Skeletal muscle tissue (tissue), 4 donors: ENCODE measurements around the gene MYO1A. TPM values are rescaled to one million over a fixed set of nuclear protein-coding genes. Genes with fewer than 3 reads are reported as not detected.
A peak's percentile ranks its signal among the peaks of the same experiment; 100 is the strongest.

Experiments used
- H3K27ac ChIP-seq: one replicate; pipeline ENCODE4 v1.7.0; 2013; ENCODE audit warnings: mild to moderate bottlenecking, low read depth, low read length, inconsistent platforms
- H3K27me3 ChIP-seq, 3 donors: one replicate each; pipeline ENCODE4 v1.7.0; 2013; ENCODE audit warnings: low read length in 3 of 3; ENCODE audit not compliant: control insufficient read depth in 3 of 3, insufficient read depth in 3 of 3
- H3K36me3 ChIP-seq, 3 donors: one replicate each; pipeline ENCODE4 v1.7.0; 2013; ENCODE audit warnings: low read length in 3 of 3; ENCODE audit not compliant: control insufficient read depth in 3 of 3, insufficient read depth in 3 of 3
- H3K4me1 ChIP-seq, 3 donors: one replicate each; pipeline ENCODE4 v1.7.0; 2013; ENCODE audit warnings: low read length in 3 of 3, mild to moderate bottlenecking in 3 of 3; ENCODE audit not compliant: control insufficient read depth in 3 of 3, insufficient read depth in 3 of 3
- H3K4me3 ChIP-seq, 3 donors: one replicate each; pipeline ENCODE4 v1.7.0; 2013; ENCODE audit warnings: low read length in 3 of 3
- H3K9ac ChIP-seq, 3 donors: one replicate each; pipeline ENCODE4 v1.7.0; 2013; ENCODE audit warnings: low read length in 3 of 3, mild to moderate bottlenecking in 3 of 3, moderate library complexity in 2 of 3, low read depth in 1 of 3
- H3K9me3 ChIP-seq, 3 donors: one replicate each; pipeline ENCODE4 v1.7.0; 2013; ENCODE audit warnings: low read length in 3 of 3; ENCODE audit not compliant: control insufficient read depth in 3 of 3
- total RNA-seq: library from RNA; depleted of rRNA; stranded (reverse); fragments of >200 nt; gene quantifications from one replicate; pipeline ENCODE4 v1.2.3, GENCODE V29; 2014
- donor health status: Osteomylitis.

Gene MYO1A
- not detected for total RNA-seq

- Histone ChIP-seq H3K4me3 (no peak within 1 kb of the TSS), H3K36me3 (no peaks in the 10 kb centered on the region), H3K9ac (no peak within 1 kb of the TSS), H3K9me3 (no peaks in the 10 kb centered on the region), H3K27ac (no peak within 1 kb of the TSS), H3K27me3 (peaks cover 3 to 21% (median 4%) of the 10 kb centered on the region in 3 donors), H3K4me1 (no peaks in the 10 kb centered on the region)
These were observed at the start of gene MYO1A for GRCh38 chr12:57049890-57050289. Gene MYO1A, minus strand, starts transcription at chr12:57050129. Its CDS starts 1,806 bp downstream, at chr12:57048323.

- no peaks in the 10 kb centered on the region for H3K9me3 ChIP-seq
- H3K4me3 ChIP-seq, result no peak overlapping the region
- no peak overlapping the region for H3K27ac ChIP-seq
- peaks cover 14 to 53% (median 25%) of the 10 kb centered on the region in 3 donors for H3K36me3 ChIP-seq
- H3K9ac ChIP-seq, result no peak overlapping the region
- no peaks in the 10 kb centered on the region for H3K27me3 ChIP-seq
- H3K4me1 ChIP-seq, result peaks cover 2 to 4% (median 4%) of the 10 kb centered on the region in 3 donors
These were observed 49.3 kb upstream of the MYO1A start for GRCh38 chr12:57099047-57099714.

GRCh38 chr12:57098546-57098945 is 48.6 kb upstream of the MYO1A start:
- Histone ChIP-seq H3K27me3 (no peaks in the 10 kb centered on the region), H3K36me3 (peaks cover 14 to 49% (median 25%) of the 10 kb centered on the region in 3 donors), H3K4me3 (no peak overlapping the region), H3K9me3 (no peaks in the 10 kb centered on the region), H3K27ac (no peak overlapping the region), H3K4me1 (peaks cover 5 to 8% (median 7%) of the 10 kb centered on the region in 3 donors), H3K9ac (no peak overlapping the region)

- Histone ChIP-seq H3K27ac (no peak overlapping the region), H3K27me3 (no peaks in the 10 kb centered on the region), H3K9me3 (no peaks in the 10 kb centered on the region), H3K4me3 (no peak overlapping the region), H3K9ac (no peak overlapping the region), H3K36me3 (peaks cover 20 to 54% (median 30%) of the 10 kb centered on the region in 3 donors), H3K4me1 (peaks cover 12 to 16% (median 12%) of the 10 kb centered on the region in 3 donors)
These were observed 47.6 kb upstream of the MYO1A start for GRCh38 chr12:57097554-57097835.

- no peak overlapping the region for H3K9ac ChIP-seq
- peaks cover 21 to 55% (median 35%) of the 10 kb centered on the region in 3 donors for H3K36me3 ChIP-seq
- peaks cover 14 to 20% (median 16%) of the 10 kb centered on the region in 3 donors for H3K4me1 ChIP-seq
- H3K4me3 ChIP-seq, result no peak overlapping the region
- H3K27me3 ChIP-seq, result no peaks in the 10 kb centered on the region
- no peaks in the 10 kb centered on the region for H3K9me3 ChIP-seq
- no peak overlapping the region for H3K27ac ChIP-seq
These were observed 47.0 kb upstream of the MYO1A start for GRCh38 chr12:57096748-57097553.

- H3K36me3 ChIP-seq, result peaks cover 24 to 61% (median 42%) of the 10 kb centered on the region in 3 donors
- no peaks in the 10 kb centered on the region for H3K9me3 ChIP-seq
- peaks cover 17 to 27% (median 20%) of the 10 kb centered on the region in 3 donors for H3K4me1 ChIP-seq
- no peaks in the 10 kb centered on the region for H3K27me3 ChIP-seq
- H3K9ac ChIP-seq, result no peak overlapping the region
- no peak overlapping the region for H3K27ac ChIP-seq
- no peak overlapping the region for H3K4me3 ChIP-seq
These were observed 46.2 kb upstream of the MYO1A start for GRCh38 chr12:57096099-57096572.

GRCh38 chr12:57095440-57095839 is 45.5 kb upstream of the MYO1A start:
- Histone ChIP-seq H3K9ac (no peak overlapping the region), H3K27me3 (no peaks in the 10 kb centered on the region), H3K27ac (no peak overlapping the region), H3K36me3 (peaks cover 24 to 64% (median 43%) of the 10 kb centered on the region in 3 donors), H3K4me3 (no peak overlapping the region), H3K4me1 (peaks cover 24 to 34% (median 27%) of the 10 kb centered on the region in 3 donors), H3K9me3 (no peaks in the 10 kb centered on the region)

GRCh38 chr12:57094208-57095160 is 44.6 kb upstream of the MYO1A start:
- Histone ChIP-seq H3K4me1 (peaks cover 28 to 41% (median 34%) of the 10 kb centered on the region in 3 donors), H3K27ac (peak overlapping the region; percentile 52), H3K4me3 (no peak overlapping the region), H3K27me3 (no peaks in the 10 kb centered on the region), H3K9ac (peak overlapping the region in 1 of 3 donors; percentile 45), H3K9me3 (no peaks in the 10 kb centered on the region), H3K36me3 (peaks cover 20 to 58% (median 43%) of the 10 kb centered on the region in 3 donors)

- H3K4me1 ChIP-seq, result peaks cover 28 to 42% (median 35%) of the 10 kb centered on the region in 3 donors
- peak overlapping the region in 1 of 3 donors; percentile 13 for H3K4me3 ChIP-seq
- peak overlapping the region in 1 of 3 donors; percentile 54 for H3K9ac ChIP-seq
- H3K27ac ChIP-seq, result peak overlapping the region; percentile 52
- H3K36me3 ChIP-seq, result peaks cover 20 to 49% (median 39%) of the 10 kb centered on the region in 3 donors
- no peaks in the 10 kb centered on the region for H3K27me3 ChIP-seq
- no peaks in the 10 kb centered on the region for H3K9me3 ChIP-seq
These were observed 43.7 kb upstream of the MYO1A start for GRCh38 chr12:57093415-57094207.
